ENCODE results near the gene UPK1B.
"Not testable (repeated sequence)": the region's sequence is repeated elsewhere in the genome, so short reads cannot be mapped to it uniquely, and the experiment has no call there.

UPK1B gene

DNA sequence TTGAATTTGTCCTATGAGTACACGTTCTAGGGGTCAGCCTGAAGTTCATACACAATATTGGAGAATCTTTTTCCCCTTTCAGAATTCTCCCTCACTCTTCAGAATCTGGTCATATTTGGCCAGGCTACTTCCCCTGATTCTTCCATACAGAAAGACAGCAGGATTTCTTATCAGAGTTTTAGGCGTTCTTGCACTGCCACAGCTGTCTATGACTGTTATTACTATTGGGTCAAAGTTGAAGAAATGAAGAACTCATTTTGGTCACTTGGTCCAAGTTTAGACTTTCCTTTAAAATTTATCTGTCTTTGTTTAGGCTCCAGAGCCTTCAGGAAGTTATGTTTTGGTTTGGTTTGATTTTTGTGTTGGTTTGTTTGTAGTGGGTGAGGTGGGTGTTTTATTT, 15.4 kb upstream of the UPK1B start:
- no peak for TF ChIP-seq POLR2A (IDR thresholded peaks at IDR 0.05; ENCODE audit: low read depth, low read length)
- FAIRE-seq (no peak), DNase-seq (ENCODE audit: insufficient read length, low spot score) (no peak)

DNA sequence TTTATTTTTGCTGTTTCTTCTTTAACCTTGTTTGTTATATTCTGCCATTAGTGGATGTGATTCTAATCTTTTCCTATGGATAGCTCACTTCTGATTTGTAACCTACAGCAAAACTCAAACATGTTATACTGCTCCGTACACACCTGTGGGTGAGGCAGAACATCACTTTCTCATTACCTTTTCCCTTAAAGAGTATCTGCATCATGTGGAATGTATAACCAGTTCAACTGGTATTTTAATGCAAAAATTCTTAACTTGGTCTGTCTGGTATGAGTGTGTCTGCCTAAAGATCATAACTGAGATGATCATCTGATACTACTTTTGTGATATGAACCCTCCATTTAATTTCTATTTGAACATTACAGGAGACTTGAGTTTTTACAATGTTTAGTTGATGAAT, 13.0 kb upstream of the UPK1B start:
- FAIRE-seq: no peak
- no peak for TF ChIP-seq POLR2A (IDR thresholded peaks at IDR 0.05; ENCODE audit: low read depth, low read length)
- DNase-seq (ENCODE audit: insufficient read length, low spot score): no peak

DNA sequence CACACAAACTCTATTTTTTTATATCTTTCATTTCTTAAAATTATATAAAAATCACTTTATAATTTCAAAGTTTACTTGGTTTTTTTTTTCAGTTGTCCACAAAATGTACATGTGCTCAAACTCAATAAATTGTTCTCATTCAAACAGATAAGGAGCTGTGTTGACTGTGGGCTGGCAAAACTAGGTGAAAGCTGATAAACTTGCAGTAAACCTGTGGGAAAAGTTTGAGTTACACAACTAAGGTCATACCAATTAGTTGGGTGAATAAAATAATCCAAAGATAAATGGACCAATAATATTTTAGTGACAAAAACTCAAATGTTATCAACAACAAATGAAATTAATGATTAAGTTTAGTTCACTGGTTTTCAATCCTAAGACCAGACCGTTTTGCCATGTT, 12.6 kb upstream of the UPK1B start:
- no peak for DNase-seq (ENCODE audit: insufficient read length, low spot score)
- no peak for FAIRE-seq
- TF ChIP-seq POLR2A (IDR thresholded peaks at IDR 0.05; ENCODE audit: low read depth, low read length): no peak

DNA sequence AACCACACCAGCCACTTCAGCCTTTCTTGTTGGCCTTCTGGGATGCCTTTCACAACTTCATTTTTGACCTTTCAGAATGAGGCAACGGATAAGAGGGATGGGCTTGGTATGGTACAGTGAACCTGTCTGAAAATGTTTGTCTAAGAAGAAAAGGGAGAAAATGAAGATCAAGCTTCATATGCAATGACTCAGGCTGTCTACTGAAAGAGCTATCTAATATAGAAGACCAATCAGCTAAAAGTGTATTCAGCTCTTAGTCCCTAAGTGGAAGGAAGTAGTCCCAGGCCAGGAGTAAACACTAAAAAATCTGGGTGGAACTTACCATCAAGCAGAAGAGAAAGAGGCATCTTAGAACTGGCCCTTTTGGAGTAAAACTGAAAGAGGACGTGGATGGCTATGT, 12.2 kb upstream of the UPK1B start:
- FAIRE-seq: no peak
- no peak for TF ChIP-seq POLR2A (IDR thresholded peaks at IDR 0.05; ENCODE audit: low read depth, low read length)
- no peak for DNase-seq (ENCODE audit: insufficient read length, low spot score)

DNA sequence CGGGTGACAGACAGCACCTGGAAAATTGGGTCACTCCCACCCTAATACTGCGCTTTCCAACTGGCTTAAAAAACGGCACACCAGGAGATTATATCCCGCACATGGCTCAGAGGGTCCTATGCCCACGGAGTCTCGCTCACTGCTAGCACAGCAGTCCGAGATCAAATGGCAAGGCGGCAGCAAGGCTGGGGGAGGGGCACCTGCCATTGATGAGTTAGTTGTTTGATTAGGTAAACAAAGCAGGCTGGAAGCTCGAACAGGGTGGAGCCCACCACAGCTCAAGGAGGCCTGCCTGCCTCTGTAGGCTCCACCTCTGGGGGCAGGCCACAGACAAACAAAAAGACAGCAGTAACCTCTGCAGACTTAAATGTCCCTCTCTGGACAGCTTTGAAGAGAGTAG, 8.7 kb upstream of the UPK1B start:
- FAIRE-seq: not testable (repeated sequence)

DNA sequence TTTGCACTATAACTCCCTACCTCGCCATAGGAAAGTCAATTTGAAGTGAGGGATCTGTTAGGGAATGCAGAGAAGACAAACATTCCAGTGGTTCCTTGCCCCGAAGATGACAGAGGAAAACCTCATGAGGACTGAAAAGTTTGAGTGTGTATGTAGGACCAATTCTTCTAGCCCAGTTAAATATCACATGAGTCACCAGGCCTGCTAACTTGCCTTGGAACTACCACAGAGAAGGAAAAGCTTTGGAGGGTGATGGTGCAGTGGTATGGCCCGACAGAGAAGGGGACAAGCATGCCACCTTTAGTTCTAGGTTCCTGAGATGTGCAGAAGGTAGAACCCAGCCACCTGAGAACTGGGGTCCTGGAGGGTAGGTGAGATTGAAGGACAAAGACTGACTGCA, 2.6 kb upstream of the UPK1B start:
- peak; percentile 6 for FAIRE-seq
- no peak for TF ChIP-seq POLR2A (IDR thresholded peaks at IDR 0.05; ENCODE audit: low read depth, low read length)

More for the DNA sequence above, 8.7 kb upstream of the UPK1B start:
- not testable (repeated sequence) for DNase-seq (ENCODE audit: insufficient read length, low spot score)

DNA sequence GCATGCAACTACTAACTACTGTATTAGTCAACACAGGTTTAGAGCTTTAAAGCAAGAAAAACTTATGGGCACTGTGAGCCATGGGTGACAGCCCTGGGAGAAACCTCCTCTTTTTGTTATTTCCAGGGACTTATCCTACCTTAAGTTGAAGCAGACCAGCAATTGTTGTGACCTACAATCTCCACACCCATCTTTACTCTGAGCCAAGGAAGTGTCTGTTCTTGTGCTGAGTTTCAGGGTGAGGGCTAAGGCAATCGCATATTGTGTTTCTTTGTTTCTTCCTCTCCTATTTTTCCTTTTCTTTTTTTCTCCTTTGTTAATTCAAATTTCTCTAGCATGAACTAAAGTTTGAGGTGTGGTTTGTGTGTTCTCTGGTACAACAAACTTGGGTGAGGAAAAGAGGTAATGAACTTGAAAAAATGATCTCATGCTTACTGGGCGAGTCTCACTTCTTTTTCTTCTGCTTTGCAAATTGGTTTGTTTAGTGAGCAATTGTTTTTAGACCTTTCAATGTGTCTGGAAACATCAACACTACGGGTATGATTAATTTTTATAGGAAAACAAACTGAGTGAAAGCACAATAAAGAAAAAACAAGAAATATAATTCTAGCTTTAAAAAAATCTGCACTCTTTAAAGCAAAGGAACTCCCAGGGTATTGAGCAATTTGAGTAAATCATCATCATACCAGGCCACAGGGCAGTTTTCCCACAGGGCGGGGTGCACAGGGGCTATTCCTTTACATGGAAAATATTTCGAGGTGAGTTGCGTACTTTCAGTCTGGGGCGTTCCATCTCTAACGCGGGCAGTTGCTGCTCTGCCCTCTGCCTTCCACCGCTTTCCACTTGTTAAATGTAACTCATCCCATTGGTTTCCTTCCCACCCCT, 2.7 kb downstream of the UPK1B start:
- FAIRE-seq: no peak
- DNase-seq (ENCODE audit: insufficient read length, low spot score): no peak
- TF ChIP-seq POLR2A (IDR thresholded peaks at IDR 0.05; ENCODE audit: low read depth, low read length): no peak

More for the DNA sequence above, 2.6 kb upstream of the UPK1B start:
- DNase-seq (ENCODE audit: insufficient read length, low spot score): no peak

DNA sequence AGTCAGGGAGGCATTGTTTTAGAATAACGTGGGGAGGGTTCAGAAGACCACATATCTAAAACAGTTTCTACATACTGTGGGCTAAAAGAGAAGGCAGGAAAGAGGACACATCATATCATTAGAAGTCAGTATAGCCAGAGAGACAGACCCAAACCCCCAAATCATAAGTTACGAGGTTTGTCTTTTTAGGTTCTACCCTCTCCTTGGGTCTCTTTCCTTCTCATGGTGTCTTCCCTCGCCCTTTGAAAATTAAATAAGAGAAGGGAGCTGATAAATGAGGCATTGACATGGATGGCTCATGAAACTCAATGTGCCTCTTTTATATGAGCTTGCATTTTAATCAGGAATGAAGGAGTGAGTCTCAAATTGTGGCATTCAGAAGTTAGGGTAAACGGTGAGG, 3.4 kb downstream of the UPK1B start:
- no peak for FAIRE-seq
- no peak for DNase-seq (ENCODE audit: insufficient read length, low spot score)
- no peak for TF ChIP-seq POLR2A (IDR thresholded peaks at IDR 0.05; ENCODE audit: low read depth, low read length)

DNA sequence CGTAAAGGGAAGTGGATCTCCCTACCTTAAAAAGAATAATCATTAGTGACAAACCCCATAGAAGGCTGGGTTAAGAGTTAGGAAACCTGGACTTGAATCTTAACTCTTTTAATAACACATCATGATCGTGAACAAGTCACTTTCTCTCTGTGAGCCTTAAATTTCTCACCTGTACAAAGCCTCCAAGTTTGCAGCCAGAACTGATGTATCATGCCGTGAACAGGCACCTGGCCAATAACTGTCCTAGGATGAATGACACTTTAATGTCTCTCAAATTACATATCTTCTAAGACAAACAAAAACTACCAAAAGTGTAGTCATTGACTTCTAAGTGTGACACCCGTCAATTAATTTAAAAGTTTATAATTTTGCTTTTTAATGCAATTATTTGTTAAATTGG, 3.9 kb downstream of the UPK1B start:
- TF ChIP-seq POLR2A (IDR thresholded peaks at IDR 0.05; ENCODE audit: low read depth, low read length): no peak
- no peak for FAIRE-seq
- no peak for DNase-seq (ENCODE audit: insufficient read length, low spot score)

DNA sequence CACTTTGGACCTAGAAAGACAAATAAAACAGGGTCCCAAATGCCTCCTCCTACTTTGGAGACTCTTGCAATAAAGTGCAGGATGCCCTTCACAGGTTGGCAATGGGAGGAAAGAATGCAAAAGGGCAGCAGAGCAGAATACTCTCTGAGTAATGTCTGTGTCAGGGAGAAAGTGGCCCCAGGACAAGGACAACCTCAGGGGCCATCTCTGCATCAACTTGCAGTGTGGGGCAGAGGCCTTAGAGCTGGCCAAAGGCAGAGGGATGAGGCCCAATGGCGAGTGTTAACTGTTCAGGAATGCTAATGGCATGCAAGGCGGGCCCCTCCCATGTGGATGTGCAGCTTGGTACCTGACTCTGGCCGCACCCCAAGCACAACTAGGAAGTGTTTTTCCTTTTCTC, 8.4 kb downstream of the UPK1B start:
- peak; percentile 66 for FAIRE-seq
- no peak for TF ChIP-seq POLR2A (IDR thresholded peaks at IDR 0.05; ENCODE audit: low read depth, low read length)
- DNase-seq (ENCODE audit: insufficient read length, low spot score): peak; percentile 39

DNA sequence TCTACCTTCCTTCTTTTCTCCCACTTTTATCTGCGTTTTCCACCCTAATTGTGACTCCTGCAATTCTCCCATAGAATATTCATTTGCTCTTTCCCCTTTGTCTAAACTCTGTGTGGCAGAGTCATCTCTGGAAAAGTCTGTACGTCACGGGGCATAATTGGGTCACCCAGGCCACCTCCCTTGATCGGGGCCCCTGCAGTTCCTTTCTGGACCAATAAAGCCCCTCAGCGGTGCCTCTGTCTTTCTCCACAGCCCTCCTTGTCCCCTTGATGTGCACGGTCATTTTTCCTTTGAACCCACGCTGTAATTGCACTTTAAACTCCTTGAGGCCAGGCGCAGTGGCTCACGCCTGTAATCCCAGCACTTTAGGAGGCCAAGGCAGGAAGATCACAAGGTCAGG, 10.7 kb downstream of the UPK1B start:
- no peak for DNase-seq (ENCODE audit: insufficient read length, low spot score)
- TF ChIP-seq POLR2A (IDR thresholded peaks at IDR 0.05; ENCODE audit: low read depth, low read length): no peak
- FAIRE-seq: no peak

DNA sequence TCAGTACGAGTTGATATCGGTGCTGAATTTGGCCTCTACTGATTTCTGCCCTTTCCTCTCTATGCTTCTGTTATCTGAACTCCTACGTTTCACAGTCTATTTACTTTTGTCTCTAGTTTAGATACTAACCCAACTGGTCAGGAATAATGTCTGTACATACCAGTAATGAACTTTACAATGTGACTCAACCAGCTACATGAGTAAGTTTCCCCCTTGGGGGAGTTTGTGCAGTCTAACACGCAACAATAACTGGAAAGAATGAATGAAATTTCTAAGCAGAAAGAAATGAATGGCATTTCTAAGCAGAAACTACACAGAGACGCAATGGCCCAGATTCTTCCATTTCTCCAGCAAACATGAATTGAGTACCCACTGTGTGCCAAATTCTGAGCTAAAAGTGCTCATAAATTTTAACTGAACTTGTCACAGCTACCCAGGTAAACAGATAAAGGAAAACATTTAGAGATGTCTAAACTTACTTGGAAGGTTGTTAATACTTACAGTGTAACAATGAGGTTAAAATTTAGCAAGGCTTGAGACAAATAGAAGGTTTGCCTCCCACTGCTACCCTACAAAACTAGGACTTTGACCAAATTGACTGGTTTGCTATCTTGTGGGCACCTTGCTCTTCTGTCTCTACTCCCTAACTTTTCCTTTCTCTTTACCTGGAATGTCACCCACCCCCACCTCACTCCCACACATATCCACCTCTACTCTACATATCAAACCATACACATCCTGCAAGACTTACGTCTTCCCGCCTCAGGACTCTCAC, 11.6 kb downstream of the UPK1B start:
- no peak for TF ChIP-seq POLR2A (IDR thresholded peaks at IDR 0.05; ENCODE audit: low read depth, low read length)
- peak; percentile 88 for FAIRE-seq
- no peak for DNase-seq (ENCODE audit: insufficient read length, low spot score)

DNA sequence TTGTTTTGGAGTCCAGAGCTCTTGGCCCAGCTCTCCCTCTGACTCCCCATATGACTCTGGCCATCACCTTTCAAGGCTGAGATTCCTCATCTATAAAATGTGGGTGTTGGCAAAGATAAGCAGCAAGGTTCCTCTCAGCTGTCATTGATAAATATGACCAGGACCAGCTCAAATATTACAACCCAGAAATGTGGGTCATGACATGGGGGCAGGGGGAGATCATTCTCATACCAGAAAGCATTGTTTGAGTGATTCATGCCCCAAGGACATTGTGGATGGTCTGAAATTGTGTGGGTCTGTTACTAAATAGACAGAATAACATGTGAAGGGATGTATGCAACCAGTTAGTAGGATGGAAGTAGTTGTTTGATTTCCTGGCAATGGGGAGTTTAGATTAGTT, 13.9 kb downstream of the UPK1B start:
- no peak for TF ChIP-seq POLR2A (IDR thresholded peaks at IDR 0.05; ENCODE audit: low read depth, low read length)
- no peak for DNase-seq (ENCODE audit: insufficient read length, low spot score)
- FAIRE-seq: no peak

DNA sequence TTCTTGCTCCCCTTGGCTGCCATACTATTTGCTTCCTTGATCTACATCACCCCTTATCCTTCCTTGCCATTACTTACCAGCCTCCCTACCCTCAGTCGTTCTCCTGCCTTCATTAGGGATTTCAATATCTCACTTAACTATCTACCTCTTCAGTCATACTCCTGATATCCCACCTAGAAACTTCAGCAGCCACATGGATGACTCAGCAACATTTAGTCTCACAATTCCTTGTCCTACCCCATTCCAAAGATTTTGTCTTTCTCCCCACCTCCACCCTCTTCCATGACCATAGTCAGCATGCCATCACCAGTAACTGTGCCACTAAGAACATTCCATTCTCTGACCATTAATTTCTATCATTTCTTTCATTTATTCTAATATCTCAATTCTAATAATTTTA, 18.4 kb downstream of the UPK1B start:
- TF ChIP-seq POLR2A (IDR thresholded peaks at IDR 0.05; ENCODE audit: low read depth, low read length): no peak
- no peak for FAIRE-seq
- DNase-seq (ENCODE audit: insufficient read length, low spot score): no peak

Data from H54 (cell line).